ENCODE measurements around the gene LRRC72. TPM values are rescaled to one million over a fixed set of nuclear protein-coding genes. Genes with fewer than 3 reads are reported as not detected.

LRRC72 gene
- total RNA-seq, 1 experiment from 2014 or later, result not detected

DNA sequence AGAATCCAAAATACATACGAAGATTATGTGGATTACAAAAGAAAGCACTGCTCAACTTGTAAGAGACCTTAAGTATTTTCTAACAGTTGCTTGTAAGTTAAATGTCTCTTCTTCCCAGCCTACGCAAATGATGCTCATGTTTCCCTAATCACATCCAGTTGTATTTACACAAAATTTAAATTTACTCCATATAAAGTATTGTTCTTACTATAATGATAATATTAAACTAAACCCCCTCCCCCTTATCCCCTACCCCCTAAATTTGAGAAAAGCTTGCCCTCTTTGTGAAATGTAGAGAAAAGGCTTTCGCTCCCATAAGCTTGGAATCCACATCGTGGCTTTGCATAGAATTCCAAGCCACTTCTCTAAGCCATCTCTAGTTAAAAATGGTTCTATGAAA is 89.5 kb downstream of the LRRC72 start:
- H2BK20ac ChIP-seq (ENCODE audit: low read depth, low read length, poor library complexity, severe bottlenecking), result no peak overlapping the region
- no peak overlapping the region for H3K9ac ChIP-seq (ENCODE audit: extremely low read depth, insufficient read length, low read length)
- H2BK15ac ChIP-seq (ENCODE audit: low read depth, low read length), result no peak overlapping the region
- no peak overlapping the region for H3T11ph ChIP-seq (ENCODE audit: low read length)
- H3K36me3 Mint-ChIP-seq (ENCODE audit: insufficient read depth in 1 of 3, low read depth in 3 of 3), result peaks cover 3 to 20% (median 8%) of the 10 kb centered on the region in 3 experiments; a peak in 5 of 7 replicates
- H2BK12ac ChIP-seq (ENCODE audit: insufficient read length, low read depth, low read length), result no peak overlapping the region
- H4K91ac ChIP-seq (ENCODE audit: insufficient read length, low read depth, low read length), result no peak overlapping the region
- H2AFZ ChIP-seq (ENCODE audit: low read length), result no peak overlapping the region
- no peak overlapping the region for H3K4ac ChIP-seq (ENCODE audit: low read depth, low read length)
- H3K27me3 Mint-ChIP-seq (ENCODE audit: low read depth), result no peaks in the 10 kb centered on the region
- TF ChIP-seq, protein P1, sequence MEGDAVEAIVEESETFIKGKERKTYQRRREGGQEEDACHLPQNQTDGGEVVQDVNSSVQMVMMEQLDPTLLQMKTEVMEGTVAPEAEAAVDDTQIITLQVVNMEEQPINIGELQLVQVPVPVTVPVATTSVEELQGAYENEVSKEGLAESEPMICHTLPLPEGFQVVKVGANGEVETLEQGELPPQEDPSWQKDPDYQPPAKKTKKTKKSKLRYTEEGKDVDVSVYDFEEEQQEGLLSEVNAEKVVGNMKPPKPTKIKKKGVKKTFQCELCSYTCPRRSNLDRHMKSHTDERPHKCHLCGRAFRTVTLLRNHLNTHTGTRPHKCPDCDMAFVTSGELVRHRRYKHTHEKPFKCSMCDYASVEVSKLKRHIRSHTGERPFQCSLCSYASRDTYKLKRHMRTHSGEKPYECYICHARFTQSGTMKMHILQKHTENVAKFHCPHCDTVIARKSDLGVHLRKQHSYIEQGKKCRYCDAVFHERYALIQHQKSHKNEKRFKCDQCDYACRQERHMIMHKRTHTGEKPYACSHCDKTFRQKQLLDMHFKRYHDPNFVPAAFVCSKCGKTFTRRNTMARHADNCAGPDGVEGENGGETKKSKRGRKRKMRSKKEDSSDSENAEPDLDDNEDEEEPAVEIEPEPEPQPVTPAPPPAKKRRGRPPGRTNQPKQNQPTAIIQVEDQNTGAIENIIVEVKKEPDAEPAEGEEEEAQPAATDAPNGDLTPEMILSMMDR (conservative IDR thresholded peaks at IDR 0.05), result no peak
- H3K4me1 ChIP-seq (ENCODE audit: insufficient read depth, low read length), result no peaks in the 10 kb centered on the region; the same call in 1 of the 2 replicates
- no peaks in the 10 kb centered on the region for H3K79me1 ChIP-seq (ENCODE audit: insufficient read depth, low read depth, low read length, poor library complexity, severe bottlenecking)
- H3K9me3 Mint-ChIP-seq, result no peaks in the 10 kb centered on the region; a peak in 1 of 5 replicates
- H3K9me3 ChIP-seq (ENCODE audit: control insufficient read depth, low read depth, low read length), result no peaks in the 10 kb centered on the region
- H3K79me2 ChIP-seq (ENCODE audit: insufficient read depth, low read length), result no peaks in the 10 kb centered on the region
- no peak for DNase-seq
- no peak overlapping the region for H3K18ac ChIP-seq (ENCODE audit: insufficient read length, low read depth, low read length)
- no peak overlapping the region for H4K8ac ChIP-seq (replicated peaks; ENCODE audit: insufficient read length, low read depth, low read length)
- H3K27ac ChIP-seq (ENCODE audit: insufficient read length, low read depth, low read length), result no peak overlapping the region
- no peak overlapping the region for H3K23ac ChIP-seq (ENCODE audit: insufficient read length, low read depth, low read length)
- H3K27me3 ChIP-seq (ENCODE audit: insufficient read depth, low read length), result no peaks in the 10 kb centered on the region
- no peak overlapping the region for H3K27ac Mint-ChIP-seq
- H3K14ac ChIP-seq (ENCODE audit: insufficient read depth, low read length), result no peak overlapping the region
- H4K5ac ChIP-seq (ENCODE audit: insufficient read length, low read depth, low read length), result no peak overlapping the region
- H3K56ac ChIP-seq (ENCODE audit: insufficient read length, low read depth, low read length), result no peak overlapping the region
- no peak overlapping the region for H3K4me2 ChIP-seq (ENCODE audit: insufficient read depth, insufficient read length, low read length)
- no peak overlapping the region for H2AK5ac ChIP-seq (ENCODE audit: insufficient read length, low read length)
- H3K4me3 Mint-ChIP-seq, result no peak overlapping the region
- H3K23me2 ChIP-seq (ENCODE audit: insufficient read length, low read depth, low read length, poor library complexity, severe bottlenecking), result no peaks in the 10 kb centered on the region
- no CpG with 5 or more reads among the region's 4 CpGs for WGBS (ENCODE audit: extremely low coverage, insufficient read length, low lambda C conversion rate)
- no peak overlapping the region for H2BK120ac ChIP-seq (ENCODE audit: low read depth, low read length, poor library complexity, severe bottlenecking)
- peaks cover 14 to 18% of the 10 kb centered on the region in 2 experiments for H3K4me1 Mint-ChIP-seq
- H4K20me1 ChIP-seq (ENCODE audit: control insufficient read depth, insufficient read depth, insufficient read length), result no peaks in the 10 kb centered on the region
- no peak overlapping the region for H2BK5ac ChIP-seq (ENCODE audit: insufficient read length, low read length)
